Measurements from ENCODE around the gene PXN.
"Not testable (repeated sequence)": the region's sequence is repeated elsewhere in the genome, so short reads cannot be mapped to it uniquely, and the experiment has no call there.

PXN gene

GRCh38 chr12:120214626-120215356 lies 50.7 kb downstream of the PXN start:
- no peak for TF ChIP-seq CTCF (conservative IDR thresholded peaks at IDR 0.05; ENCODE audit: low read depth, low read length)
- DNase-seq (ENCODE audit: low read depth): no peak

GRCh38 chr12:120213758-120214157 lies 51.8 kb downstream of the PXN start:
- no peak for TF ChIP-seq CTCF (conservative IDR thresholded peaks at IDR 0.05; ENCODE audit: low read depth, low read length)
- DNase-seq (ENCODE audit: low read depth): no peak
- H3K4me3 ChIP-seq (ENCODE audit: low read depth, low read length): no peak overlapping the region

More at GRCh38 chr12:120214626-120215356, 50.7 kb downstream of the PXN start:
- H3K4me3 ChIP-seq (ENCODE audit: low read depth, low read length): no peak overlapping the region

- not testable (repeated sequence) for DNase-seq (ENCODE audit: low read depth); H3K4me3 ChIP-seq (ENCODE audit: low read depth, low read length)
Measured at GRCh38 chr12:120213182-120213581, 52.3 kb downstream of the PXN start.

DNA sequence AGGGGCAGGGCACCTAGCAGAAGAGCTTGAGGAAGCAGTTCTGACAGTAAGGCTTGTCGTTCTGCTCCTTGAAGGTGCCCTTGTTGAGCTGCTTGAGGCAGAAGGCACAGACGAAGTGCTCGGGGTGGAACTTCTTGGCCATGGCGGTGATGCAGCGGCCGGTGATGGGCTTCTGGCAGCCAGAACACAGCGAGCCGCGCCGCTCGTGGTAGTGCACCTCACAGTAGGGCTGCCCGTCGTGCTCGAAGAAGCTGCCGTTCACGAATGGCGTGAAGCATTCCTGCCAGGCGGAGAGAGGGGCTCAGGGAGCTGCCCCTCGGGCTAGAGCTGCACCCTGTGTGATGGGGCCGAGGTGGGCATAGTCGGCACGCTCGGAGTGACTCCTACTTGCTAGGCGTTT lies 53.2 kb downstream of the PXN start:
- TF ChIP-seq CTCF (conservative IDR thresholded peaks at IDR 0.05; ENCODE audit: low read depth, low read length): no peak
- no peak overlapping the region for H3K4me3 ChIP-seq (ENCODE audit: low read depth, low read length)
- no peak for DNase-seq (ENCODE audit: low read depth)

- DNase-seq (ENCODE audit: low read depth): no peak
- no peak overlapping the region for H3K4me3 ChIP-seq (ENCODE audit: low read depth, low read length)
- no peak for TF ChIP-seq CTCF (conservative IDR thresholded peaks at IDR 0.05; ENCODE audit: low read depth, low read length)
Measured at GRCh38 chr12:120211904-120212283, 53.6 kb downstream of the PXN start.

DNA sequence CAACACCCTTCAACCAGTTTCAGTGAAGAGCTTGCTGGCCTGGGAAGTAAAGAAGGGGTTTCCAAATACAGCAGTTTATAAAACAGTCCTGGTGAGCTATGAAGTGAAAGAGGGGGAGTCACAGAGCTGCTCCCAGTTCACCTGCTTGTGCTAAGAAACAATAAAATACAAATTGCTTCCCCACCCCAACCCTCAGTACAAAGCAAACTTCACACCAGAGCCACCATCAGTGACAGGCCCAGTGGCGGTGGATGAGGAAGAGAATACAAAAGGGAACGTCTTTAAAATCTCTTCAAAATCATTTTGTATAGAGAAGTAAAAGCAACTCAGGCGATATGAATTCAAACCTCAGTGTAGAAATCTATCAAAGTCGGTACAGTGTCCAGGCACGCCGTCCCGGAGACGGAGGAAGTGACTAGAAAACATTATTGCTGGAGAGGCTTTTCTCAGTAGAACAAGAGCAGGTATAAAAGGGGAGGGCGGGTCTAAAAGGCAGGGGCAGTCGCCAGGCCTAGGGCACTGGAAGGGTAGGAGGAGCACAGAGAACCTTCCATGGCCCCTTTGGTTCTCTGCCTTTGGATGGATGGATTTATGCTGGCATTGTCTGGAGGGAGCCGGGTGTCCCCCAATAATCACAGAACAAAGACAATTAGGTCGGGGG lies 54.2 kb downstream of the PXN start:
- no peak overlapping the region for H3K4me3 ChIP-seq (ENCODE audit: low read depth, low read length)
- TF ChIP-seq CTCF (conservative IDR thresholded peaks at IDR 0.05; ENCODE audit: low read depth, low read length): no peak
- no peak for DNase-seq (ENCODE audit: low read depth)

DNA sequence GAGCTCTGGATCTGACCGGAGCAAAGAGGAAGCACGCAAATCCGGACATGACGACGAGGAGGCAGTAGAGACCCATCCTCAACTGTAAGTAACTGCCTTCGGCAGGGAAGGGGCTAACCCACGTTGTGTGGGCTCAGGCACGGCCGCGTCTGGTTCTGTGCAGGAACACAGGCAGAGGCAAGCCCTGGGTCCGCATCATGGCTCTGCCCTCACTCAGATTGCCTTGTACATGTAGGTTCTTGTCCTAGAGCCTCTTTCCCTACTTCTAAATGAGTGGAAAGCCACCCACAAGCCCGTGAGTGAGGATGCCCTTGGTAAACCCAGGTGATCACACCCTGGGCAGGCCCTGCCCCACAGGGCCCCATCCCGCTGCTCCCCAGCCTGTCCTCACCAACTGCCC lies 55.7 kb downstream of the PXN start:
- H3K4me3 ChIP-seq (ENCODE audit: low read depth, low read length): no peak overlapping the region
- no peak for DNase-seq (ENCODE audit: low read depth)
- no peak for TF ChIP-seq CTCF (conservative IDR thresholded peaks at IDR 0.05; ENCODE audit: low read depth, low read length)

Data from choroid plexus epithelial cell (primary cell).